HG02852 (cell line): ENCODE results near the gene ZNF682.
"Not testable (repeated sequence)": the region's sequence is repeated elsewhere in the genome, so short reads cannot be mapped to it uniquely, and the experiment has no call there.

Source experiments
- ATAC-seq: cut with Tn5 transposase; IDR thresholded peaks from one replicate; pipeline ENCODE4 v1.9.1; 2021; ENCODE audit warnings: mild to moderate bottlenecking, moderate library complexity; ENCODE audit not compliant: unreplicated experiment

The ZNF682 gene

DNA sequence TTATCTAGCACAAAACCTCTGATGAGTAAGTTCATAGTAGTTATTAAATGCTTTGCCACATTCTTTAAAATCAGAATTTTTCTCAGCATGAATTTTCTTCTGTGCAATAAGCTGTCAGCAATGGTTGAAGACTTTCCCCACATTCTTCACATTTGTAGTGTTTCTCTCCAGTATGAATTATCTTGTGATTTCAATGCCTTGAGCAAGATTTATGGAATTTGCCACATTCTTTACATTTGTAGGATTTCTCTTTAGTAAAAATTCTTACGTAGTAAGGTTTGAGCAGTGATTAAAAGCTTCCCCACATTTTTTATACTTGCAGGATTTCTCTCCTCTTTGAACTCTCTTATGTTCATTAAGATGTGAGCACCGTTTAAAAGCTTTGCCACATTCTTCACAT is 33.6 kb downstream of the ZNF682 start:
- no peak for ATAC-seq

- no peak for ATAC-seq
Observed at GRCh38 chr19:19997656-19998268, 41.5 kb downstream of the ZNF682 start.

DNA sequence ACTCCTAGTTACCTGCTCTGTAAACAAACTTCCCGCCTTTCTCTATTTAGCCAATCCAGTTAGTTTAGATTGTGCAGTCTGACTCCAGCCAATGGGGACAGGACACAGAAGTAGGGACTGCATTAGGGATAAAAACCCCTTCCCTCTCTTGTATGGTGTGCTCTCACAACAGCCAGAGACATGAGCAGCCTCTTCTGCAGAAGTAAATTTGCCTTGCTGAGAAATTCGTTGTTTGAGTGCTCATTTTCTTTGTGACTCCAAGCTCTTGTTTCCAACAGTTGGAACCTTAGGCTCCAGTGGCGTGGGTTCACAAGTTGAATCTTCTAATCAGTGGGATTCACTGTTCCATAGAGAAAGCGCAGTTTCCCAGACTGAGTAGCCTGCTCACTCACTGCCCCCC is 72.4 kb downstream of the ZNF682 start:
- no peak for ATAC-seq

GRCh38 chr19:19966126-19966525 is 73.2 kb downstream of the ZNF682 start:
- ATAC-seq, result not testable (repeated sequence)

- no peak for ATAC-seq
Observed at GRCh38 chr19:19964416-19964815, 74.9 kb downstream of the ZNF682 start.

DNA sequence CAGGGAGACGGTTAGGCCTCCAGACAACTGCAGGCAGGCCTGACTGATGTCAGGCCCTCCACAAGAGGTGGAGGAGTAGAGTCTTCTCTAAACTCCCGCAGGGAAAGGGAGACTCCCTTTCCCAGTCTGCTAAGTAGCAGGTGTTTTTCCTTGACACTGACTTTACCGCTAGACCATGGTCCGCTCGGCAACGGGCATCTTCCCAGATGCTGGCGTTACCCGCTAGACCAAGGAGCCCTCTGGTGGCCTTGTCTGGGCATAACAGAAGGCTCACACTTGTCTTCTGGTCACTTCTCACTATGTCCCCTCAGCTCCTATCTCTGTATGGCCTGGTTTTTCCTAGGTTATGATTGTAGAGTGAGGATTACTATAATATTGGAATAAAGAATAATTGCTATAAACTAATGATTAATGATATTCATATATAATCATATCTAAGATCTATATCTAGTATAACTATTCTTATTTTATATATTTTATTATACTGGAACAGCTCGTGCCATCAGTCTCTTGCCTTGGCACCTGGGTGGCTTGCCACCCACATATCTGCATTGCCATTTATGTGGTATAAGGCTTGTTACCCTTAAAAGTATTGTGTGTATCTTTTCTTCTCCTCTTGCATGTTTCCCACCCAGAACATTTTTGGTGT is 80.0 kb downstream of the ZNF682 start:
- not testable (repeated sequence) for ATAC-seq

DNA sequence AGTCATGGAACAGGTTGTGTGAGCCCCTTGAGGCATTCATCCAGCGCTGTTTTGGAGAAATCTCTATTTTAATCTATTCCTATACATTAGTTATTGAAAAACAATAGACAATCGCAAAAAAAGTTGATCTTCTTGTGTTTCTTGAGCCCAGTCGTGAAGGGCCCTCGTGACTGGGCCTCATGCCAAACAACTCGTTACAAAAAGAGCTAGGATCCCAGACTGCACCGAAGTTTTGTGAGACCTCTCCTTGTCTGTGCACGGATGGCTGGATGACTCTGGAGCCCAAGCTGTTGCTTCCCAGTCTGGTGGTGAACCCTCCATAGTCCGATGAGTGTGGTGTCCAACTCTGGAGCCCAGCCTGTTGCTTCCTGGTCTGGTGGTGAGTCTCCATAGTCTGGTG is 81.5 kb downstream of the ZNF682 start:
- not testable (repeated sequence) for ATAC-seq

- no peak for ATAC-seq
Observed at GRCh38 chr19:19956434-19957075, 82.8 kb downstream of the ZNF682 start.

GRCh38 chr19:19955208-19955607 is 84.1 kb downstream of the ZNF682 start:
- no peak for ATAC-seq
